Mucosa of descending colon (tissue), 3 donors: Measurements from ENCODE around the gene COPE. TPM values are rescaled to one million over a fixed set of nuclear protein-coding genes. Genes with fewer than 3 reads are reported as not detected.

Experiments used
- ATAC-seq: fragments of 200-7000 bp; cut with Tn5 transposase; one replicate; pipeline ENCODE4 v1.9.1; 2020; ENCODE audit warnings: mild to moderate bottlenecking, moderate library complexity
- DNase-seq, 3 donors: peaks; one replicate each; pipeline ENCODE4 v3.0.0-alpha.2; 2020
- H3K36me3 ChIP-seq: fragments of 200-600 bp; one replicate; pipeline ENCODE4 v1.8.0; 2021; ENCODE audit warnings: low read depth, mild to moderate bottlenecking
- H3K4me1 ChIP-seq: fragments of 200-600 bp; one replicate; pipeline ENCODE4 v1.8.0; 2021; ENCODE audit warnings: low read depth, mild to moderate bottlenecking
- H3K4me3 ChIP-seq: fragments of 200-600 bp; one replicate; pipeline ENCODE4 v1.8.0; 2021; ENCODE audit warnings: mild to moderate bottlenecking
- H3K9me3 ChIP-seq: fragments of 200-600 bp; one replicate; pipeline ENCODE4 v1.8.0; 2021; ENCODE audit warnings: mild to moderate bottlenecking
- intact Hi-C, 2 donors: fragments of 100-400 bp; cut with DNase I in 1 of 2; cut with micrococcal nuclease in 1 of 2; formaldehyde crosslinking; loops; one replicate each; pipeline versions ENCODE4 v1.11.0 to v1.11.1; 2022; cut with DNase I, micrococcal nuclease
- total RNA-seq, 3 donors: library from RNA; stranded (reverse); fragmentation: NEBNext Ultra II Directional in 2 of 3; extraction: Animal tissue kit (Norgen Biotek cat#: 25700) in 2 of 3; gene quantifications; one replicate each; pipeline versions ENCODE4 v1.2.1 to v1.2.4, GENCODE V29; 2021 to 2023
- TF ChIP-seq, protein P1 (sequence below): fragments of 200-600 bp; IDR thresholded peaks from one replicate; pipeline ENCODE4 v1.8.0; 2022; ENCODE audit warnings: antibody characterized with exemption, mild to moderate bottlenecking
- donor health status: DM: no; HTN: no; CAD: no; lungs with moderate emphysema.
- donor health status: DM: no; HTN: no; CAD: no.
- donor health status: DM: no; HTN: yes; CAD: no.

The COPE gene
- total RNA-seq, 3 donors from 2014 or later = 119 to 227 (median 176) TPM

DNA sequence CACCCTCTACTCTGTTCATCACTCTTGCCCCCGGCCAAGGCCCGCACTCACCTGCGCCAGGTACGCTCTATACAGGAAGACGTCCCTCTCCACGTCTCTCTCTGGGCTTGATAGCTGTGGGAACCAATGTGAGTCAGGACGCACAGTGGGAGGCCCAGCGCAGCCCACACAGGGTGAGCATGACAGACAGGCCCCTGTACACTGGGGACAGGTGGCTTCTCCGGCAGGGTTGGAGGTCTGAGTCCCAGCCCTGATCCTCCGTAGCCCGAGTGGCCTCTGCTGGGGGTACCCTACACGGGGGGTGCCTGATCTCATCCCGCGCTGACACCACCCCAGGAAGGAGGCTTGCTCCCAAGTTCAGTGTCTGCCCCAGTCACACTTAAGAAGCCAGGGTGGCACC, 6.3 kb downstream of the COPE start:
- H3K36me3 ChIP-seq = no peaks in the 10 kb centered on the region
- no peak for ATAC-seq
- TF ChIP-seq, protein P1, sequence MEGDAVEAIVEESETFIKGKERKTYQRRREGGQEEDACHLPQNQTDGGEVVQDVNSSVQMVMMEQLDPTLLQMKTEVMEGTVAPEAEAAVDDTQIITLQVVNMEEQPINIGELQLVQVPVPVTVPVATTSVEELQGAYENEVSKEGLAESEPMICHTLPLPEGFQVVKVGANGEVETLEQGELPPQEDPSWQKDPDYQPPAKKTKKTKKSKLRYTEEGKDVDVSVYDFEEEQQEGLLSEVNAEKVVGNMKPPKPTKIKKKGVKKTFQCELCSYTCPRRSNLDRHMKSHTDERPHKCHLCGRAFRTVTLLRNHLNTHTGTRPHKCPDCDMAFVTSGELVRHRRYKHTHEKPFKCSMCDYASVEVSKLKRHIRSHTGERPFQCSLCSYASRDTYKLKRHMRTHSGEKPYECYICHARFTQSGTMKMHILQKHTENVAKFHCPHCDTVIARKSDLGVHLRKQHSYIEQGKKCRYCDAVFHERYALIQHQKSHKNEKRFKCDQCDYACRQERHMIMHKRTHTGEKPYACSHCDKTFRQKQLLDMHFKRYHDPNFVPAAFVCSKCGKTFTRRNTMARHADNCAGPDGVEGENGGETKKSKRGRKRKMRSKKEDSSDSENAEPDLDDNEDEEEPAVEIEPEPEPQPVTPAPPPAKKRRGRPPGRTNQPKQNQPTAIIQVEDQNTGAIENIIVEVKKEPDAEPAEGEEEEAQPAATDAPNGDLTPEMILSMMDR = no peak

DNA sequence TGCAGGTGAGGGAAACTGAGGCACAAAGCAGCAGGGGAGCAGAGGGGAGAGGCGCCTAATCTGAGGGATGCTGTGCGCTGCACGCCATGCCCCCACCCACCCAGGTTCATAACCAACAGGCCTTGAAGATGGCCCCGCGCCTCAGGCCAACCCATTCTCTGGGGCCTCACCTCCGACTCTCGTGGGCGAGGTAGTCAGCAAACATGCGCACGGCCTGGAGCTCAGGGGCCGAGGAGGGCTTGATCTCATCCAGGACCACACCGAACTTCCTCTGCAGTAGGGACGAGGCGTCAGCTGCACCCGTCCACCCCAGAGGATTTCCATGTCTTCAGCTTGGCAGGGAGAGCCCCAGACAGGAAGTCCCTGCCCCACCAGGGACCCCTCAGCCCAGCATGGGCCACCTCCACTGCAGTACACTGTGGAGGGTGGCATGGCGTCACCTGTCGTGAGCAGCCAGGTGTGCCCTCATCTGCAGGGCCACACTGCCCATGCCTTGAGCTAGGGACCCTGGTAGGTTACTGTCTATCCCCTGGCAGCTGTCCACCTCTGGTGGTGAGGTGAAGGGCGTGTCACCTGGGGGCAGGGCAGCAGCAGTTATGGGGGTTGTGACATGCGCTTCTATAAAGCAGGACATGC, 8.3 kb downstream of the COPE start:
- TF ChIP-seq, protein P1 = no peak
- DNase-seq (no peak), ATAC-seq (no peak)
- intact Hi-C loops = no loop called here
- Histone ChIP-seq H3K9me3 (no peaks in the 10 kb centered on the region), H3K4me1 (no peaks in the 10 kb centered on the region), H3K4me3 (no peak overlapping the region), H3K36me3 (peaks cover 6% of the 10 kb centered on the region)

More for the DNA sequence above, 6.3 kb downstream of the COPE start:
- intact Hi-C loops = no loop called here
- H3K4me3 ChIP-seq = no peak overlapping the region
- H3K9me3 ChIP-seq = no peaks in the 10 kb centered on the region
- peaks cover 7% of the 10 kb centered on the region for H3K4me1 ChIP-seq
- no peak for DNase-seq

DNA sequence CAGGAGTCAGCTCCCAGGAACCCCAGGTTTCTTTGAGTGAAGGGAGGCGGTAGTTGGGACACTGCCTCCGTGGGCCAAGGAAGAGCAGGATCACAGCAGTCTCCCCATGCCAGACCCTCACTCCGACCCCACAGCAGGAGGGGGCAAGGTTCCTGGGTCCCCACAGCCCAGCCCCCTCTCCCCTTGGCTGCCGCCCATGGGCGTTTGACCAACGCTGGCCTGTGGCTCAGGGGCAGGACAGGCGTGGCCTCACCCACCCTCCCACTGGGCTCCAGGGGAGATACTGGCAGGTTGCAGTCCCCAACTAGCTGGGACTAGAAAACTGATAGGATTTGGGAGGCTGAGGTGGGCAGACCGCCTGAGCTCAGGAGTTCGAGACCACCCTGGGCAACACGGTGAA, 9.2 kb downstream of the COPE start:
- intact Hi-C loops = no loop called here
- H3K36me3 ChIP-seq = peaks cover 6% of the 10 kb centered on the region
- H3K4me3 ChIP-seq = no peak overlapping the region
- H3K9me3 ChIP-seq = no peaks in the 10 kb centered on the region
- ATAC-seq = no peak
- no peaks in the 10 kb centered on the region for H3K4me1 ChIP-seq
- DNase-seq = no peak
- TF ChIP-seq, protein P1 = no peak

DNA sequence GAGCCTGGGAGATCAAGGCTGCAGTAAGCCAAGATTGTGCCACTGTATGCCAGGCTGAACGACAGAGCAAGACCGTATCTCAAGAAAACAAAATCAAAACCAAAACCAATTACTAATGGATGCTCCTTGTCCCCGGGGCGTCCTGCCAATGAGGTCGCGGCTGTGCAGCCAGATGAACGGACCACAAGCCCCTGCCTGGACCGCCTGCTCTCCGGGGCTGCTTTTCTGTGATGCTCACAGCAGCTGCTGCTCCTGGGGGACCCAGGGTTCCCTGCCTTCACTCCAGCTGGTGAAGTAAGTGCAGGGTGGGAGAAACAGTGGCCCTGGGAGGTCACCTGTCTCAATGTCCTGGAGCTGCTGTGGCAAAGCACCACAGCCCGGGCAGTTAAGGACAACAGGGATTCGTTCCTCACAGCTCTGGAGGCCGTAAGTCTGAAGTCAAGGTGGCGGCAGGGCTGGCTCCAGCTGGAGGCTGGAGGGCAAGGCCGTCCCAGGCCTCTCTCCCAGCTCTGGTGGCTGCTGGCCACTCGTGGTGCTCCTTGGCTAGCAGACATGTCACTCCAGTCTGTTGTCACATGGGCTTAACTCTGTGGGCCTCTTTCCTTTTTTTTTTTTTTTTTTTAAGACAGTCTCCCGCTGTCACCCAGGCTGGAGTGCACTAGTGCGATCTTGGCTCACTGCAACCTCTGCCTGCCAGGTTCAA, 10.1 kb downstream of the COPE start:
- H3K4me3 ChIP-seq = no peak overlapping the region
- no peaks in the 10 kb centered on the region for H3K4me1 ChIP-seq
- TF ChIP-seq, protein P1 = no peak
- peaks cover 6% of the 10 kb centered on the region for H3K36me3 ChIP-seq
- intact Hi-C loops = no loop called here
- DNase-seq (no peak), ATAC-seq (no peak)
- no peaks in the 10 kb centered on the region for H3K9me3 ChIP-seq

DNA sequence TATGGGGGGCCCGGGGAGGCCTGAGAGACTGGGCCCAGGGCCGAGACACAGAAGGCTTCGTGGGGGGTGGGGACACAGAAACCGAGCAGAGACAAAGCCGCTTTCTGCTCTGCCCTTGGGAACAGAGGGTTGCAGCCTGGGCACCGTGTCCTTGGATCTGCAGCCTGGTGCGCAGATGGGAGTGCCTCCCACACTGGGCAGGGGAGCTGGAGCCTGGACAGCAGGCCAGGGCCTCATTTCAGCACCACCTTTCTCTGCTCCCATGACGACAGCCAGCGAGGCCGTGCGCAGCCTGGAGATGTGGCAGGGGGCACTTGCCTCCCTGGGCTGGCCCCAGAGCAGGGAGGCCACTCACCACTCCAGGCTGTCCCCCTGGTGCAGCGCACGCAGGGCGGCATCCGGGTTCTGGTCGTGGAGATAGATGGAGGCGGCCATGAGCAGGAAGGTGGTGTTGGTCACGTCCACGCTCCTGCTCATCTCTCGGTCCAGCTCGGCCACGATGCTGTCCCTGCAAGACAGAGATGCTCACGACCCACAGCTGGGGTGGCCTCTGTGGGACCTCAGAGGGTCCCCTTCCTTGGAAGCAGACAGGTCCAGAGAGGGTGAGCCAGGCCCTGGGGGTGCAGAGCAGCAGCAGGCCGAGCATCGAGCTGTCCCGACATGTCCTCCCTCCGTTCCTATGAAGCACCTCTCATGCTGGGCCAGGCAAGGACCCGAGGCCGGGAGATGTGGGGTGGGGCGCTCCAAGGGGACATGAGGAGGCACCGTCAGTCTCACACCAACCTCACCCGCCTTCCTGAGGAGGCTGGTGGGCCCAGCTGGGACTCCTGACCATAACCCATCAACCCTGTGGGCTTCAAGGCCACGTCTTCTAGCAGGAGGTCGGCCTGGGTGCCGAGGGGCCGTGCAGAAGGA, 12.3 kb downstream of the COPE start:
- Histone ChIP-seq H3K4me3 (no peak overlapping the region), H3K4me1 (no peaks in the 10 kb centered on the region), H3K9me3 (no peaks in the 10 kb centered on the region), H3K36me3 (peaks cover 6% of the 10 kb centered on the region)
- DNase-seq = no peak
- TF ChIP-seq, protein P1 = no peak
- intact Hi-C loops = no loop called here
- ATAC-seq = no peak
